ENCODE measurements around the gene USP17L28.
"Not testable (repeated sequence)": the region's sequence is repeated elsewhere in the genome, so short reads cannot be mapped to it uniquely, and the experiment has no call there.

USP17L28 gene

DNA sequence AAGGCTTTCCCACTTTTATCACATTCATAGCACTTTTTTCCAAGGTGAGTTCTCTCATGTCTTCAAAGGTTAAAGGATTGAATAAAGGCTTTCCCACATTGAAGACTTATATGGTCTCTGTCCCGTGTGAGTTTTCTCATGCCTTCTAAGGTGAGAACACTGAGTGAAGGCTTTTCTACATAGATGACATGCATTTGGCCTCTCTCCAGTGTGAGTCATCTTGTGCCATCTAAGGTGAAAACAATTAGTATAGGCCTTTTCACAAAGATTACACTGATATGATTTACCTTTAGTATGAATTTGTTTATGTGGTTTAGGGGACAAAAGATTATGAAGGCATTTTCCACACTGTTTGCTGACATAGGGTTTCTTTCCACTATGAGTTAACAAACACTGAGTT lies 35.4 kb downstream of the USP17L28 start:
- Histone ChIP-seq H2BK120ac (ENCODE audit: low read depth, low read length) (no peak overlapping the region), H3K9ac (ENCODE audit: low read length) (no peak overlapping the region), H4K5ac (ENCODE audit: low read length) (no peak overlapping the region), H4K8ac (ENCODE audit: low read depth, low read length) (no peak overlapping the region), H3K79me2 (ENCODE audit: control insufficient read depth, insufficient read depth, low read length) (no peaks in the 10 kb centered on the region), H3K27ac (ENCODE audit: low read depth, low read length) (no peak overlapping the region), H3K23ac (ENCODE audit: low read length) (no peak overlapping the region), H2BK5ac (ENCODE audit: low read length) (no peak overlapping the region), H2BK15ac (replicated peaks; ENCODE audit: low read depth) (no peak overlapping the region), H3K18ac (ENCODE audit: low read length) (no peak overlapping the region), H3K36me3 (ENCODE audit: control insufficient read depth, insufficient read depth, low read length) (no peaks in the 10 kb centered on the region), H3K4me2 (ENCODE audit: low read length) (no peak overlapping the region), H3K27me3 (ENCODE audit: insufficient read depth, low read length, poor library complexity) (no peaks in the 10 kb centered on the region), H3K4me3 (ENCODE audit: low read length) (no peak overlapping the region), H3K4me1 (ENCODE audit: control insufficient read depth, low read depth, low read length) (no peaks in the 10 kb centered on the region), H3K4ac (ENCODE audit: low read depth, low read length) (no peak overlapping the region), H3K79me1 (ENCODE audit: low read length) (no peaks in the 10 kb centered on the region), H3K56ac (ENCODE audit: low read length) (no peak overlapping the region), H2AK5ac (ENCODE audit: low read length) (no peak overlapping the region)
- WGBS (ENCODE audit: extremely low coverage, insufficient coverage, low lambda C conversion rate): no CpG with 5 or more reads among the region's 1 CpG
- no peak for DNase-seq

DNA sequence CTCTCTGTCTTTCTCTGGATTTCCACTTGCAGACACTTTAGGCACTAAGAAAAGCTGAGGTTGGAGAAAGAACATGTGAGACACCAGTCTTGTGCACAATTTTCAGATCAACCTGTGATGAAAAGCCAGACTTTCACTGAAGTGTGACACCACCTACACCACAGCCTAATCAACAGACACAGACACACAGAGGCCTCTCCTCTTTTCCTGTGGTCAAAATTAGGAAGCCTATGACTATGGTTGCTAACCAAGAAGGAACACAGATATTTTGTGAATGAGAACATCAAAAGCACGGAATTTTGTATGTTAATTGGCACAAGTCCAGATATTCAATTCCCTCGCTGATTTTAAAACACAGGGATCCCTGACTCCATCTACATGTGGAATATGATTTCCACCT lies 40.3 kb downstream of the USP17L28 start:
- DNase-seq; H3K27ac ChIP-seq (ENCODE audit: low read depth, low read length); H4K5ac ChIP-seq (ENCODE audit: low read length); H2BK15ac ChIP-seq (replicated peaks; ENCODE audit: low read depth); H3K9ac ChIP-seq (ENCODE audit: low read length); H3K56ac ChIP-seq (ENCODE audit: low read length); H3K4me1 ChIP-seq (ENCODE audit: control insufficient read depth, low read depth, low read length); H3K27me3 ChIP-seq (ENCODE audit: insufficient read depth, low read length, poor library complexity); H3K36me3 ChIP-seq (ENCODE audit: control insufficient read depth, insufficient read depth, low read length); H3K4ac ChIP-seq (ENCODE audit: low read depth, low read length); H2BK5ac ChIP-seq (ENCODE audit: low read length); H3K4me3 ChIP-seq (ENCODE audit: low read length); H3K18ac ChIP-seq (ENCODE audit: low read length); H2AK5ac ChIP-seq (ENCODE audit: low read length); H2BK120ac ChIP-seq (ENCODE audit: low read depth, low read length); H4K8ac ChIP-seq (ENCODE audit: low read depth, low read length); H3K23ac ChIP-seq (ENCODE audit: low read length); H3K4me2 ChIP-seq (ENCODE audit: low read length); H3K79me1 ChIP-seq (ENCODE audit: low read length); H3K79me2 ChIP-seq (ENCODE audit: control insufficient read depth, insufficient read depth, low read length): not testable (repeated sequence)
- no CpG with 5 or more reads among the region's 2 CpGs for WGBS (ENCODE audit: extremely low coverage, insufficient coverage, low lambda C conversion rate)

Data from mesendoderm (in vitro differentiated cells).